Measurements from ENCODE around the gene PXDN.

DNA sequence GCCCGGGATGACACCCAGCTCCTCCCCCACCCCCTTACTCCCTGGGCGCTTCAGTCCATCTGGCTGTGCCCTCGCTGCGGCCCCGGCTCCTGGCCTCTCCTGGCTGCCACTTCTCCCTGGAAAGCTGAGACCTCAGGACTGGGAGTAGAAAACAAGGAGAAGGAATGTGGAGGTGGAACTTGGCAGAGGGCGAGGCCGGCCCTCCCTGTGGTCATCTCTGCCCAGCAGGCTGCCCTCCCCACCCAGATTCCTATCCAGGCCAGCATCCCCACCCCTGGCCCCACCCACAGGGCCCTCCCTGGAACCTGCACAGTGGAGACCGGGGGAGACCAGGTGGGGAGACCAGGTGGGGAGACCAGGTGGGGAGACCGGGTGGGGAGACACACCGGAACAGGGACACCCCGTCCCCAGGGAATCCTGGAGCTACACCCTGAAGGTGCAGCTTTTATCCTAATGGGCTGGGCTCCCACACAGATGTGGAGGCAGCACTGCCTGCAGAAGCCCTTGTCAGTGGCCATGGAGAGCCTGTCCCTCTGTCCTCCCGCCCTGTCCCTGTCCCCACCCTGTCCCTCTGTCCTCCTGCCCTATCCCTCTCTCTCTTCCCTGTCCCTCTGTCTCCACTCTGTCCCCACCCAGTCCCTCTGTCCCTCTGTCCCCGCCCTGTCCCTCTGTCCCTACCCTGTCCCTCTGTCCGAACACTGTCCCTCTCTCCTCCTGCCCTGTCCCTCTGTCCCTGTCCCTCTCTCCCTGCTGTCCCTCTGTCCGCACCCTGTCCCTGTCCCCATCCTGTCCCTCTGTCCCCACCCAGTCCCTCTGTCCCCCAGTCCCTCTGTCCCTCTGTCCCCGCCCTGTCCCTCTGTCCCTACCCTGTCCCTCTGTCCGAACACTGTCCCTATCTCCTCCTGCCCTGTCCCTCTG is 157.1 kb downstream of the PXDN start:
- TF ChIP-seq POLR2A (IDR thresholded peaks at IDR 0.05): no peak
- TF ChIP-seq, protein P1, sequence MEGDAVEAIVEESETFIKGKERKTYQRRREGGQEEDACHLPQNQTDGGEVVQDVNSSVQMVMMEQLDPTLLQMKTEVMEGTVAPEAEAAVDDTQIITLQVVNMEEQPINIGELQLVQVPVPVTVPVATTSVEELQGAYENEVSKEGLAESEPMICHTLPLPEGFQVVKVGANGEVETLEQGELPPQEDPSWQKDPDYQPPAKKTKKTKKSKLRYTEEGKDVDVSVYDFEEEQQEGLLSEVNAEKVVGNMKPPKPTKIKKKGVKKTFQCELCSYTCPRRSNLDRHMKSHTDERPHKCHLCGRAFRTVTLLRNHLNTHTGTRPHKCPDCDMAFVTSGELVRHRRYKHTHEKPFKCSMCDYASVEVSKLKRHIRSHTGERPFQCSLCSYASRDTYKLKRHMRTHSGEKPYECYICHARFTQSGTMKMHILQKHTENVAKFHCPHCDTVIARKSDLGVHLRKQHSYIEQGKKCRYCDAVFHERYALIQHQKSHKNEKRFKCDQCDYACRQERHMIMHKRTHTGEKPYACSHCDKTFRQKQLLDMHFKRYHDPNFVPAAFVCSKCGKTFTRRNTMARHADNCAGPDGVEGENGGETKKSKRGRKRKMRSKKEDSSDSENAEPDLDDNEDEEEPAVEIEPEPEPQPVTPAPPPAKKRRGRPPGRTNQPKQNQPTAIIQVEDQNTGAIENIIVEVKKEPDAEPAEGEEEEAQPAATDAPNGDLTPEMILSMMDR (IDR thresholded peaks at IDR 0.05): no peak
